GM10248 (cell line): Measurements from ENCODE around the gene PLA2G6.

Source experiments
- CTCF ChIA-PET: fragments of 300-600 bp; sonication (Branson Sonifier 250); formaldehyde crosslinking; extraction: SDS; loops from one replicate; lab custom pipeline; 2021; ENCODE audit warnings: antibody characterized with exemption; lab: Yijun Ruan, JAX
- POLR2A ChIA-PET: fragments of 350-650 bp; sonication (Branson Sonifier 250); formaldehyde crosslinking; extraction: SDS; loops from one replicate; lab custom pipeline; 2020; ENCODE audit warnings: antibody characterized with exemption; lab: Yijun Ruan, JAX
- DNase-seq: peaks from one replicate; pipeline ENCODE4 v3.0.0; 2012; ENCODE audit errors: extremely low spot score
- TF ChIP-seq, protein P1 (sequence below): IDR thresholded peaks from 2 replicates; pipeline ENCODE4 v1.5.1; 2012; ENCODE audit warnings: mild to moderate bottlenecking, low read depth; ENCODE audit errors: extremely low read depth, missing control alignments, control extremely low read depth

PLA2G6 gene

DNA sequence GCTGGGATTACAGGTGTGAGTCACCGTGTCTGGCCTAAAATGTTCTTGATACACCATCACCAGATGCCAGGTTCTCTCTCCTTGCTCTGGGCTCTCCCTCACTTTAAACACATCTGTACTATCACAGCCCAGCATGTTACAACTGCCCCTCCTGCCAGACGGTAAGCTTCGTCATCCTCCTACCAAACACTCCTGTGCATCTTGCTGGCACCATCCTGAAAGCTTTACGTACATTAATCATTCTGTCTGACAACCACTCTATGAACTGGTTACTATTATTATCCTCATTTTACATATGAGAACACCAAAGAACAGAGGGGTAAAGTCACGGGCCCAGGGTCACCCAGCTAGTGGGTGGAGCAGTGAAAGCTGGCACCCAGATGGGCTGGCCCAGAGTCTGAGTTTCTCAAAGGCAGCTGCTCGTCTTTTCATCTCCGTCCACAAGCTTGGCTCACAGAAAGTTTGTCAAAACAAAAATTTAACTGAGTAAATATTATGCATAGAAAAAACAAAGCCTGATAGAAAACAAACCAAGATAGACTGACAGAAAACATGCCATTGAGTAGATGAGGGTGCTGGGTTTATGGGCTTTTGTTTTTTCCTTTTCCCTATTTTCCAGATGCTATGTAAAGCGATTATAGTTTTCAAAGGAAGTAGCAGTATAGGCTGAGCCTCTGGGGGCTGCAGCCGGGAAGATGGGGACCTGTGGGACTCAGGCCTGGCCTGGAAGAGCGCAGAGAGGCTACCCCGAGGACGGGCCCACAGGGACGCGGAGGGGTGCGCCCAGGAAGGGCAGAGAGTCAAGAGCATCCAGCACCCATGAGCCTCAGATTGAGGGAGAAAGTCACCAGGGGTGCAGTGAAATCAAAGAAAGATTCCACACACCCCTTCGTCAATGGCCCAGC, 9.5 kb downstream of the PLA2G6 start:
- POLR2A ChIA-PET = no interaction called here
- TF ChIP-seq, protein P1, sequence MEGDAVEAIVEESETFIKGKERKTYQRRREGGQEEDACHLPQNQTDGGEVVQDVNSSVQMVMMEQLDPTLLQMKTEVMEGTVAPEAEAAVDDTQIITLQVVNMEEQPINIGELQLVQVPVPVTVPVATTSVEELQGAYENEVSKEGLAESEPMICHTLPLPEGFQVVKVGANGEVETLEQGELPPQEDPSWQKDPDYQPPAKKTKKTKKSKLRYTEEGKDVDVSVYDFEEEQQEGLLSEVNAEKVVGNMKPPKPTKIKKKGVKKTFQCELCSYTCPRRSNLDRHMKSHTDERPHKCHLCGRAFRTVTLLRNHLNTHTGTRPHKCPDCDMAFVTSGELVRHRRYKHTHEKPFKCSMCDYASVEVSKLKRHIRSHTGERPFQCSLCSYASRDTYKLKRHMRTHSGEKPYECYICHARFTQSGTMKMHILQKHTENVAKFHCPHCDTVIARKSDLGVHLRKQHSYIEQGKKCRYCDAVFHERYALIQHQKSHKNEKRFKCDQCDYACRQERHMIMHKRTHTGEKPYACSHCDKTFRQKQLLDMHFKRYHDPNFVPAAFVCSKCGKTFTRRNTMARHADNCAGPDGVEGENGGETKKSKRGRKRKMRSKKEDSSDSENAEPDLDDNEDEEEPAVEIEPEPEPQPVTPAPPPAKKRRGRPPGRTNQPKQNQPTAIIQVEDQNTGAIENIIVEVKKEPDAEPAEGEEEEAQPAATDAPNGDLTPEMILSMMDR = no peak
- DNase-seq = no peak
- CTCF ChIA-PET = no interaction called here

DNA sequence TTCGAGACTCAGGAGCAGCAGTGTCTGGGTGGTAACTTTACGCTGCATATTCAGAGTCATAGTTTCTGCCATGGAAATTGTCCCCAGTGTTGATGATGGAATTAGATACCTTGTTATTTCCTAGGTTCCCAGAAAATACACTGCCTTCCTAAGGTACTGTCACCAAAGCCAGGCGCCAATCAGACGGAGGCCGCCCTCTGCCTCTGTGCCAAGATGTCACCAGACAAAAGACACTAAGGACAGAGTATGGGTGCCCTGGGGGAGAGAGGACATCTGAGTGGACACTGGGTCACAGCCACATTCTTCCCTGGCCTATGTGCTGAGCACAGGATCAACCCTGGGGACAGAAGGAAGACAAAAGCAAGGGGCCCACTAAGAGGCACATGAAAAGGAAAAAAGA, 11.2 kb downstream of the PLA2G6 start:
- POLR2A ChIA-PET = no interaction called here
- CTCF ChIA-PET = no interaction called here
- TF ChIP-seq, protein P1 = no peak
- DNase-seq = no peak

DNA sequence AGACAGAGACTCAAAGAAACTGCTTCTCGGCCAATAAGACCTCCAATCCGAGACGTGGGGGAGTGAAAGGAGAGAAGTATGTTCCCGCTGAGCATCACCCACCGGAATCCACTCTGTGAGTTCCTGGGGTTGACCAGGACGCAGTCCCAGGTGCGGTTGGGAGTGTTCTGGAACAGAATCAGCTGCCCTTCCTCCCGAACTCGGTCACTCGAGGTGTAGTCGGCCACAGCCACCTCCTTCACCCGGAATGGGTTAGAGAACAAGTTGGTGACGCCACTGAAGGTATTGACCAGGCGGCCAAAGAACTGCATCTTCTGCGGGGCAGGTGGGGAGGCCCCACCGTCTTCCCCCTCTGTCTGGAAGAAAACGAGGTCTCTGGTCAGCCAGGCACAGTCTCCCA, 12.5 kb downstream of the PLA2G6 start:
- TF ChIP-seq, protein P1 = no peak
- CTCF ChIA-PET = no interaction called here

DNA sequence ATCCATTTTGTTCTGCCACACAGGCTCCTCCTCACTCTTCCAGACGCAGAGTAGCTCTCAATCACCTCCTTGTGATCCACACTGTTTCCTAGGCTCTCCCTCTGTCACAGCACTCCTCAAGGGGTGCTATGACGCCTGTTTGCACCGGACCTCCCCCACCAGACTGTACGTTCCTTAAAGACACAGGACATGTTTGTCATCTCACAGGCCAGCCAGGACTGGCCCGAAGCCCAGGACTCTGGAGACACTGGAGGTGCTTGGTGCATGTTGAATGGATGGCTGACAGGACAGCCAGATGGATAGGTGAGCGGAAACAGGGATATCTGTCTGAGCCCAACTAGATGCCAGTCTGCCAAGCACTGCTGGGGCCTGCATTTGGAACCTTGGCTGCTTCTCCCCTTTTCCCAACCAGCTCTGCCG, 13.6 kb downstream of the PLA2G6 start:
- ChIA-PET CTCF (interaction anchor here (1.0 to 1.6 kb wide), 3 partner anchors 14 to 54 kb away, joined by 3 to 4 read pairs (median 3); no protein-coding TSS in a partner anchor), POLR2A (no interaction called here)
- TF ChIP-seq, protein P1 = no peak
- no peak for DNase-seq

More for the DNA sequence above, 12.5 kb downstream of the PLA2G6 start:
- POLR2A ChIA-PET = no interaction called here
- DNase-seq = no peak

DNA sequence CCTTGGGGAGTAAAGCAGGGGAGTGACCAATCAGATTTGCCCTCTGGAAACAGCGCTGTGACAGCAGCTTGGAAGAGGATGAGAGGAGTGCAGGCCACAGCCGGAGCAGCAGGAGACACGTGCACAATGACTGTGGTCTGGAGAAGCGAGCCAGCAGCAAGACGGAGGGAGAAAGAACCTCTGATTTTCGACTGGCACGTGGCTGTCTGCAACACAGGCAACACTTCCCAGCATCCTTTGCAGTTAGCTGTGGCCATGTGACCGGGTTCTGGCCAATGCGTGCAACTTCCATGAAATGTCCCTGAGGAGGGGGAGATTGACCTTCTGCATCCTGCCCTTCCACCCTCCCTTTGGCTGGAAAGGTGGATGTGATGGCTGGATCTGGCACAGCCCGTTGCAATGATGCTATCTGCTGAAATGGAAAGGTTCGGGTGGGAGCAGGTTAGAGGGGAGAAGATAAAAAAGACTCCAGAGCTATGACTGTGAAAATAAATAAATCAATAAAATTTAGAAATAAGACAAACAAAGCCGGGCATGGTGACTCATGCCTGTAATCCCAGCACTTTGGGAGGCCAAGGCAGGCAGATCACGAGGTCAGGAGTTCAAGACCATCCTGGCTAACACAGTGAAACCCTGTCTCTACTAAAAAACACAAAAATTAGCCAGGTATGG, 15.6 kb downstream of the PLA2G6 start:
- ChIA-PET POLR2A (no interaction called here), CTCF (interaction anchor here (1.0 to 1.6 kb wide), 2 partner anchors 10 to 52 kb away, joined by 3 to 4 read pairs; no protein-coding TSS in a partner anchor)
- no peak for DNase-seq
- TF ChIP-seq, protein P1 = no peak

DNA sequence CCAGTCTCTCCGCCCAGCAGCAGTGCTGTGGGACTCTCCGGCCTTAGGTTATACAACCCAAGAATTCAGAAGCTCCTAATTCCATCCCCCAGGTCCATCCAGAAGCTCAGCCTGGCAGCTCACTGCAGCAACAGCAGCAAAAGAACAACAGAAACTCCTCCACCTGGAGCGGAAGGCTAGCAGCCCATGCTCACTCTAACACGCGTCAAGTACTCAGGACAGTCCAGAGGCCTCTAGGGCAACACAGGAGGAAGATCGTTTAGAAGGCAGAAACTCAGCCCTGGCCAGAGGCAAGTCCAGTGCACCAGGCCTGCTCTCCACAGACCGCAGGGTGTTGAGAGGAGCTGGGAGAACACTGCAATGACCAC, 17.1 kb downstream of the PLA2G6 start:
- ChIA-PET CTCF (interaction anchor here (0.9 to 1.4 kb wide), 2 partner anchors 25 to 50 kb away, joined by 3 to 5 read pairs; no protein-coding TSS in a partner anchor), POLR2A (no interaction called here)
- no peak for DNase-seq
- TF ChIP-seq, protein P1 = no peak
